ENCODE data around the gene ZNF136.

The ZNF136 gene

GRCh38 chr19:12230751-12231733, 68.1 kb downstream of the ZNF136 start:
- in situ Hi-C loops (cut with HindIII; ENCODE audit: low sequenced_read_pairs): no loop called here

GRCh38 chr19:12232961-12233360, 70.1 kb downstream of the ZNF136 start:
- in situ Hi-C loops (cut with HindIII; ENCODE audit: low sequenced_read_pairs): no loop called here
- no peak overlapping the region for H3K4me3 ChIP-seq (ENCODE audit: low read depth, low read length)
- DNase-seq (ENCODE audit: low read depth): no peak
- no peak for TF ChIP-seq CTCF (IDR thresholded peaks at IDR 0.05; ENCODE audit: low read depth, low read length, missing control alignments)

More at GRCh38 chr19:12230751-12231733, 68.1 kb downstream of the ZNF136 start:
- H3K4me3 ChIP-seq (ENCODE audit: low read depth, low read length): no peak overlapping the region
- no peak for DNase-seq (ENCODE audit: low read depth)
- no peak for TF ChIP-seq CTCF (IDR thresholded peaks at IDR 0.05; ENCODE audit: low read depth, low read length, missing control alignments)

- no peak overlapping the region for H3K4me3 ChIP-seq (ENCODE audit: low read depth, low read length)
- no peak for TF ChIP-seq CTCF (IDR thresholded peaks at IDR 0.05; ENCODE audit: low read depth, low read length, missing control alignments)
- in situ Hi-C loops (cut with HindIII; ENCODE audit: low sequenced_read_pairs): no loop called here
- DNase-seq (ENCODE audit: low read depth): no peak
These were observed 74.4 kb downstream of the ZNF136 start for GRCh38 chr19:12237143-12237839.
